Transverse colon (tissue), 4 donors: ENCODE measurements around the gene TMEM212. TPM values are rescaled to one million over a fixed set of nuclear protein-coding genes. Genes with fewer than 3 reads are reported as not detected.
A peak's percentile ranks its signal among the peaks of the same experiment; 100 is the strongest.
"Not testable (repeated sequence)": the region's sequence is repeated elsewhere in the genome, so short reads cannot be mapped to it uniquely, and the experiment has no call there.

Source experiments
- DNase-seq: peaks from one replicate; pipeline ENCODE4 v3.0.0-alpha.2; 2019
- H3K27ac ChIP-seq, 4 donors: fragments of 200-600 bp; sonication (generic); 2 replicates each; pipeline ENCODE4 v1.5.1; 2016 to 2018; ENCODE audit warnings: inconsistent platforms in 4 of 4
- H3K27me3 ChIP-seq: fragments of 200-600 bp; sonication (generic); 2 replicates; pipeline ENCODE4 v1.5.1; 2017; ENCODE audit warnings: inconsistent platforms
- H3K36me3 ChIP-seq, 4 donors: fragments of 200-600 bp; sonication (generic); 2 replicates each; pipeline ENCODE4 v1.5.1; 2017 to 2019; ENCODE audit warnings: inconsistent platforms in 4 of 4
- H3K4me1 ChIP-seq, 4 donors: fragments of 200-600 bp; sonication (generic); 2 replicates each; pipeline ENCODE4 v1.5.1; 2017 to 2020; ENCODE audit warnings: inconsistent platforms in 4 of 4
- H3K4me3 ChIP-seq, 4 donors: fragments of 200-600 bp; sonication (generic); 1 replicate in 1 of 4; 2 replicates in 3 of 4; pipeline versions ENCODE4 v1.5.1 to v1.6.1; 2017 to 2019; ENCODE audit warnings: inconsistent platforms in 4 of 4
- H3K9me3 ChIP-seq, 2 donors: fragments of 200-600 bp; sonication (generic); 2 replicates each; pipeline ENCODE4 v1.5.1; 2017 to 2019; ENCODE audit warnings: inconsistent platforms in 2 of 2
- EP300 ChIP-seq: sonication (generic); formaldehyde crosslinking; IDR thresholded peaks from one replicate; pipeline ENCODE4 v1.6.1; 2017; ENCODE audit warnings: antibody characterized with exemption, low read depth
- POLR2A ChIP-seq: fragments of 450-650 bp; IDR thresholded peaks from one replicate; pipeline ENCODE4 v1.6.1; 2016; ENCODE audit warnings: antibody characterized with exemption, mild to moderate bottlenecking, moderate library complexity
- POLR2AphosphoS5 ChIP-seq, 3 donors: sonication (generic); formaldehyde crosslinking; IDR thresholded peaks; one replicate each; pipeline ENCODE4 v1.6.1; 2016; ENCODE audit warnings: antibody characterized with exemption in 3 of 3
- WGBS, 2 donors: methylation state at CpG; one replicate each; pipeline ENCODE4 v1.1.5; 2018; ENCODE audit warnings: low coverage in 1 of 2; 5-methylcytosine and 5-hydroxymethylcytosine counted together
- in situ Hi-C, 4 donors: fragments of 200-750 bp; cut with MboI; loops; one replicate each; pipeline versions ENCODE4 v1.15.0 to v1.15.1; 2017; ENCODE audit warnings: low sequenced_read_pairs in 3 of 4, low pct_ligation_motif_present in 1 of 4, low pct_unique_long_range_greater_than_20kb in 1 of 4
- intact Hi-C: fragments of 100-400 bp; cut with DNase I; formaldehyde crosslinking; loops from one replicate; pipeline ENCODE4 v1.15.1; 2023; ENCODE audit warnings: low total_unique reads
- total RNA-seq, 4 donors: library from RNA; depleted of rRNA; stranded (reverse); fragments of >200 nt; gene quantifications; one replicate each; pipeline ENCODE4 v1.1.0, GENCODE V29; 2016
- TF ChIP-seq, protein P1 (sequence below), 5 experiments: fragments of 200-600 bp in 3 of 5; fragments of 450-650 bp in 2 of 5; sonication (generic) in 3 of 5; IDR thresholded peaks; 1 replicate in 2 of 5; 2 replicates in 3 of 5; pipeline ENCODE4 v1.5.1; 2016 to 2017; ENCODE audit warnings: antibody characterized with exemption in 5 of 5, inconsistent platforms in 3 of 5, mild to moderate bottlenecking in 2 of 5, moderate library complexity in 1 of 5

Gene TMEM212
- total RNA-seq, 4 donors from 2014 or later, result not detected

GRCh38 chr3:171813897-171814460 lies 29.2 kb upstream of the TMEM212 start:
- TF ChIP-seq POLR2A, result no peak
- no peak for TF ChIP-seq EP300
- TF ChIP-seq POLR2AphosphoS5 (IDR thresholded peaks at IDR 0.05), result no peak
- TF ChIP-seq, protein P1, sequence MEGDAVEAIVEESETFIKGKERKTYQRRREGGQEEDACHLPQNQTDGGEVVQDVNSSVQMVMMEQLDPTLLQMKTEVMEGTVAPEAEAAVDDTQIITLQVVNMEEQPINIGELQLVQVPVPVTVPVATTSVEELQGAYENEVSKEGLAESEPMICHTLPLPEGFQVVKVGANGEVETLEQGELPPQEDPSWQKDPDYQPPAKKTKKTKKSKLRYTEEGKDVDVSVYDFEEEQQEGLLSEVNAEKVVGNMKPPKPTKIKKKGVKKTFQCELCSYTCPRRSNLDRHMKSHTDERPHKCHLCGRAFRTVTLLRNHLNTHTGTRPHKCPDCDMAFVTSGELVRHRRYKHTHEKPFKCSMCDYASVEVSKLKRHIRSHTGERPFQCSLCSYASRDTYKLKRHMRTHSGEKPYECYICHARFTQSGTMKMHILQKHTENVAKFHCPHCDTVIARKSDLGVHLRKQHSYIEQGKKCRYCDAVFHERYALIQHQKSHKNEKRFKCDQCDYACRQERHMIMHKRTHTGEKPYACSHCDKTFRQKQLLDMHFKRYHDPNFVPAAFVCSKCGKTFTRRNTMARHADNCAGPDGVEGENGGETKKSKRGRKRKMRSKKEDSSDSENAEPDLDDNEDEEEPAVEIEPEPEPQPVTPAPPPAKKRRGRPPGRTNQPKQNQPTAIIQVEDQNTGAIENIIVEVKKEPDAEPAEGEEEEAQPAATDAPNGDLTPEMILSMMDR (IDR thresholded peaks at IDR 0.05), result no peak
- Histone ChIP-seq H3K27me3 (no peaks in the 10 kb centered on the region), H3K27ac (peak overlapping the region in 1 of 4 donors; percentile 19), H3K9me3 (no peaks in the 10 kb centered on the region), H3K4me1 (peaks cover 5 to 11% (median 7%) of the 10 kb centered on the region in 4 donors), H3K36me3 (no peaks in the 10 kb centered on the region), H3K4me3 (no peak overlapping the region)
- in situ Hi-C loops (no loop called here), intact Hi-C loops (no loop called here)
- WGBS, 2 donors, result 75 to 86% methylated on average over 1 to 4 of the region's 4 CpGs
- DNase-seq, result no peak

- in situ Hi-C loops, H3K27ac ChIP-seq, H3K9me3 ChIP-seq, intact Hi-C loops, H3K36me3 ChIP-seq, H3K4me3 ChIP-seq, DNase-seq, H3K27me3 ChIP-seq: not testable (repeated sequence)
- peaks cover 3 to 11% (median 6%) of the 10 kb centered on the region in 4 donors for H3K4me1 ChIP-seq
- WGBS, 2 donors, result 90 to 93% methylated on average over 2 to 6 of the region's 6 CpGs
Observed at GRCh38 chr3:171814662-171815061, 28.5 kb upstream of the TMEM212 start.

DNA sequence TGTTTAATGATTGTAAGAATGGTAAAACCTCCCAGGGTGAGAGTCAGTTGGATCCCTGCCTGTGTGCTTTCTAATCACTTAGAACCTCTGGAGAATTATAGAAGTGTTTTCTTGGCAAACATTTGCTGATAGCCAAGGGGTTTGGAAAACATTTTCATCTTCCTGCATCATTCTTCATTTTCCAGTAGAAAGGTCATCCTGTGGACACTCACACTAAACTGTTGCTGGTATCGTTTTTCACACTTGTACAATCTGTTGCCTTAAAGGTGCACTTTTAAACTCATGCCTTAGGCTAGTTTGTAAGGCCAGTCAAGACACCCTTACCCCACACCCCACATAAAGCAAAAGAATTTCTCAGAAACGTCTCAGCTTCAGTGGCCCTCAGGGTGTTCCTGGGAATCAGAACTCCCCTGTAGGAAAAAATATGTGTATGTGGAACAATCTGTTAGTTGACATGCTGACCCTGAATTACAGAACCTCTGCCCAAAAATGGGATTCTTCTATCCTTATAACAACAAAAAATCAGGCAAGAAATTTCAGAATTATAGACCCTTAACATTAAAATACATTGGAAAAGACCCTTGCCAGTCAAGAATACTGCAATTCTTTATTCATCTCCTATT lies 27.1 kb upstream of the TMEM212 start:
- no peak for TF ChIP-seq POLR2AphosphoS5 (IDR thresholded peaks at IDR 0.05)
- no peak for TF ChIP-seq POLR2A
- TF ChIP-seq, protein P1 (IDR thresholded peaks at IDR 0.05), result no peak
- TF ChIP-seq EP300, result no peak
- no peak overlapping the region for H3K4me3 ChIP-seq
- H3K27me3 ChIP-seq, result no peaks in the 10 kb centered on the region
- 20 to 35% methylated on average over 1 to 2 of the region's 2 CpGs for WGBS, 2 donors
- intact Hi-C loops (no loop called here), in situ Hi-C loops (no loop called here)
- H3K27ac ChIP-seq, result no peak overlapping the region
- no peaks in the 10 kb centered on the region for H3K36me3 ChIP-seq
- no peaks in the 10 kb centered on the region for H3K9me3 ChIP-seq
- peaks cover 0 to 4% (median 1%) of the 10 kb centered on the region in 4 donors for H3K4me1 ChIP-seq
- DNase-seq, result no peak

GRCh38 chr3:171817074-171817800 lies 25.9 kb upstream of the TMEM212 start:
- TF ChIP-seq POLR2AphosphoS5 (IDR thresholded peaks at IDR 0.05), result no peak
- no peak for DNase-seq
- Histone ChIP-seq H3K9me3 (no peaks in the 10 kb centered on the region), H3K4me1 (peaks cover 0 to 3% (median 0%) of the 10 kb centered on the region in 4 donors), H3K36me3 (no peaks in the 10 kb centered on the region), H3K27me3 (no peaks in the 10 kb centered on the region), H3K27ac (no peak overlapping the region), H3K4me3 (no peak overlapping the region)
- in situ Hi-C loops (no loop called here), intact Hi-C loops (no loop called here)
- WGBS, 2 donors, result 81 to 84% methylated on average over 4 of the region's 4 CpGs

DNA sequence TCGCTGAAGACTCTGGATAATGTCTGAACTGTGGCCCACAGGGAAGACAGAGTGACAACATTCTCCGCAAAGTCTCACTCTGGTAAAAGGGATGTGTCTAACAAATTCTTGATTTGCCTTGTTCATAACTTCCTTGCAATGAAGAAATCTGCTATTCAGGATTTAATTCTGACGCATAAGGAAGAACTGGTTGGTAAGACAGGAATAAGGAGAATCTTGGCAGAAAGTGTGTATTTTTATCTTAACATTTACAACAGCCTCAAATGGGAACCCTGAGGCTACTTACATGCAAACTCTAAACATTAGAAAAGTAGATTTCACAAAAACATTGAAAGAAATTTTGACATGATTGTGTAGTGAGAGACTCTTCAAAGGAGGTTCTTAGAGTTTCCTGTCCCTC lies 22.1 kb upstream of the TMEM212 start:
- no peaks in the 10 kb centered on the region for H3K36me3 ChIP-seq
- no peak overlapping the region for H3K27ac ChIP-seq
- in situ Hi-C loops, result no loop called here
- intact Hi-C loops, result no loop called here
- DNase-seq, result no peak
- H3K27me3 ChIP-seq, result no peaks in the 10 kb centered on the region
- no peak overlapping the region for H3K4me3 ChIP-seq
- TF ChIP-seq POLR2AphosphoS5 (IDR thresholded peaks at IDR 0.05) (no peak), POLR2A (no peak), EP300 (no peak)
- TF ChIP-seq, protein P1 (IDR thresholded peaks at IDR 0.05), result no peak
- H3K9me3 ChIP-seq, result no peaks in the 10 kb centered on the region
- WGBS, 2 donors, result 78 to 91% methylated on average over 3 of the region's 3 CpGs
- peaks cover 0 to 2% (median 0%) of the 10 kb centered on the region in 4 donors for H3K4me1 ChIP-seq
